Stimulated activated CD4-positive, alpha-beta T cell treated with anti-CD3 and anti-CD28 coated beads, Interleukin-4, amount 100 ng/mL, for 4 hours (primary cell): ENCODE results near the gene UPP1.

Experiments
- DNase-seq, 2 experiments: peaks; one replicate each; pipeline ENCODE4 v3.0.0-alpha.2; 2020

The UPP1 gene

GRCh38 chr7:48087349-48087748, 1.7 kb upstream of the UPP1 start:
- no peak for DNase-seq

GRCh38 chr7:48088559-48089045, 463 bp upstream of the UPP1 start:
- DNase-seq: peak in 1 of 2 experiments; percentile 80

- DNase-seq: no peak
Measured at GRCh38 chr7:48090095-48090805, 1.2 kb downstream of the UPP1 start.

- DNase-seq: no peak
Measured at GRCh38 chr7:48091506-48092433, 2.7 kb downstream of the UPP1 start.

GRCh38 chr7:48094861-48095293, 5.8 kb downstream of the UPP1 start:
- no peak for DNase-seq

GRCh38 chr7:48096273-48096672, 7.2 kb downstream of the UPP1 start:
- peak in 1 of 2 experiments; percentile 29 for DNase-seq

GRCh38 chr7:48097521-48098231, 8.6 kb downstream of the UPP1 start:
- no peak for DNase-seq

- DNase-seq: no peak
Measured at GRCh38 chr7:48098846-48099245, 9.8 kb downstream of the UPP1 start.

- no peak for DNase-seq
Measured at GRCh38 chr7:48099781-48100180, 10.7 kb downstream of the UPP1 start.

- no peak for DNase-seq
Measured at GRCh38 chr7:48101352-48101751, 12.3 kb downstream of the UPP1 start.

GRCh38 chr7:48101968-48102367, 12.9 kb downstream of the UPP1 start:
- peak in 1 of 2 experiments; percentile 26 for DNase-seq

GRCh38 chr7:48102530-48102929, 13.5 kb downstream of the UPP1 start:
- no peak for DNase-seq

GRCh38 chr7:48105045-48105444, 16.0 kb downstream of the UPP1 start:
- DNase-seq: no peak

GRCh38 chr7:48106906-48107659, 18.0 kb downstream of the UPP1 start:
- no peak for DNase-seq

GRCh38 chr7:48107926-48108472, 18.9 kb downstream of the UPP1 start:
- DNase-seq: no peak

GRCh38 chr7:48108959-48109847, 20.1 kb downstream of the UPP1 start:
- DNase-seq: no peak

GRCh38 chr7:48109848-48110663, 21.0 kb downstream of the UPP1 start:
- peak; percentile 82 to 87 for DNase-seq

GRCh38 chr7:48110868-48111267, 21.8 kb downstream of the UPP1 start:
- DNase-seq: no peak

GRCh38 chr7:48111596-48111995, 22.5 kb downstream of the UPP1 start:
- DNase-seq: no peak
